Neural progenitor cell (in vitro differentiated cells): ENCODE results near the gene FOSB.

Source experiments
- EZH2 ChIP-seq: fragments of 200-600 bp; sonication (generic); IDR thresholded peaks from 2 replicates; pipeline ENCODE4 v1.6.1; 2017; ENCODE audit warnings: antibody characterized with exemption, mild to moderate bottlenecking, moderate library complexity
- EZH2phosphoT487 ChIP-seq: fragments of 200-600 bp; sonication (generic); IDR thresholded peaks from 2 replicates; pipeline ENCODE4 v1.6.1; 2017; ENCODE audit warnings: antibody characterized with exemption
- TF ChIP-seq, protein P1 (sequence below): fragments of 200-600 bp; sonication (generic); IDR thresholded peaks from 2 replicates; pipeline ENCODE4 v1.5.1; 2017; ENCODE audit warnings: antibody characterized with exemption, mild to moderate bottlenecking

DNA sequence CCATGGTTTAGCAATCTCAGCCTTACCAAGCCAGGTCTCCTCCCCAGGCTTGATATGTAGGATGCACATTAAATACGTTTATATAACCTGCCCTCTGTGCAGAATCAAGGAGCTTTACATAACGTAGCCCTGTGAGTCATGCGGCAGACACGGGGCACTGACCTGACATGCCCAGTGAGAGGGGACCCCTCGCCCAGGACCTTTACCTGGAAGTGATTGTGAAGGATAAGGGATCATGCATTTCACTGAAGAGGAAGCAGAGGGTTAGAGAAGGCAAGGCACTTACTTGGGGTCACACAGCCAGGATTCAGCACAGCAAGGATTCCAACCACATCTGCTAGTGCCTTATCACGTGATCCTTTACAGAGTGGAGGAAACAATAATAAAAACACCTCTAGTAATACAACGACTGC lies 18.9 kb upstream of the FOSB start:
- TF ChIP-seq EZH2 (no peak), EZH2phosphoT487 (no peak)
- TF ChIP-seq, protein P1, sequence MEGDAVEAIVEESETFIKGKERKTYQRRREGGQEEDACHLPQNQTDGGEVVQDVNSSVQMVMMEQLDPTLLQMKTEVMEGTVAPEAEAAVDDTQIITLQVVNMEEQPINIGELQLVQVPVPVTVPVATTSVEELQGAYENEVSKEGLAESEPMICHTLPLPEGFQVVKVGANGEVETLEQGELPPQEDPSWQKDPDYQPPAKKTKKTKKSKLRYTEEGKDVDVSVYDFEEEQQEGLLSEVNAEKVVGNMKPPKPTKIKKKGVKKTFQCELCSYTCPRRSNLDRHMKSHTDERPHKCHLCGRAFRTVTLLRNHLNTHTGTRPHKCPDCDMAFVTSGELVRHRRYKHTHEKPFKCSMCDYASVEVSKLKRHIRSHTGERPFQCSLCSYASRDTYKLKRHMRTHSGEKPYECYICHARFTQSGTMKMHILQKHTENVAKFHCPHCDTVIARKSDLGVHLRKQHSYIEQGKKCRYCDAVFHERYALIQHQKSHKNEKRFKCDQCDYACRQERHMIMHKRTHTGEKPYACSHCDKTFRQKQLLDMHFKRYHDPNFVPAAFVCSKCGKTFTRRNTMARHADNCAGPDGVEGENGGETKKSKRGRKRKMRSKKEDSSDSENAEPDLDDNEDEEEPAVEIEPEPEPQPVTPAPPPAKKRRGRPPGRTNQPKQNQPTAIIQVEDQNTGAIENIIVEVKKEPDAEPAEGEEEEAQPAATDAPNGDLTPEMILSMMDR: no peak
